Left lung (tissue), 10 donors: ENCODE results near the gene THAP5. TPM values are rescaled to one million over a fixed set of nuclear protein-coding genes. Genes with fewer than 3 reads are reported as not detected.
A peak's percentile ranks its signal among the peaks of the same experiment; 100 is the strongest.

Experiments used
- ATAC-seq: fragments of 200-7000 bp; cut with Tn5 transposase; one replicate; pipeline ENCODE4 v1.9.1; 2020; ENCODE audit warnings: moderate library complexity
- DNase-seq, 4 donors: peaks; one replicate each; pipeline ENCODE4 v3.0.0-alpha.2; 2013 to 2020
- H3K27ac ChIP-seq, 2 donors: fragments of 200-600 bp; sonication (generic) in 1 of 2; one replicate each; pipeline versions ENCODE4 v1.5.0 to v1.8.0; 2020 to 2021
- H3K27me3 ChIP-seq, 2 donors: fragments of 200-600 bp; sonication (generic) in 1 of 2; one replicate each; pipeline versions ENCODE4 v1.5.0 to v1.8.0; 2020 to 2021
- H3K36me3 ChIP-seq, 2 donors: fragments of 200-600 bp; sonication (generic) in 1 of 2; one replicate each; pipeline versions ENCODE4 v1.5.0 to v1.8.0; 2020 to 2021
- H3K4me1 ChIP-seq, 2 donors: fragments of 200-600 bp; one replicate each; pipeline ENCODE4 v1.8.0; 2021
- H3K4me3 ChIP-seq, 2 donors: fragments of 200-600 bp; sonication (generic) in 1 of 2; one replicate each; pipeline versions ENCODE4 v1.5.0 to v1.8.0; 2020 to 2021; ENCODE audit warnings: mild to moderate bottlenecking in 1 of 2
- H3K9me3 ChIP-seq, 2 donors: fragments of 200-600 bp; sonication (generic) in 1 of 2; one replicate each; pipeline versions ENCODE4 v1.5.0 to v1.8.0; 2020 to 2021
- CTCF ChIP-seq, 2 donors: fragments of 200-600 bp; sonication (generic) in 1 of 2; IDR thresholded peaks; one replicate each; pipeline versions ENCODE4 v1.5.0 to v1.8.0; 2021; ENCODE audit warnings: antibody characterized with exemption in 2 of 2
- intact Hi-C, 2 donors: fragments of 100-400 bp; cut with DNase I; formaldehyde crosslinking; loops; one replicate each; pipeline versions ENCODE4 v1.11.2 to v1.14.2; 2022
- polyA plus RNA-seq, 6 donors: library from polyadenylated mRNA; unstranded; fragments of 120-200 nt; gene quantifications; one replicate each; pipeline ENCODE4 v1.2.1, GENCODE V29; 2013; ENCODE audit not compliant: insufficient read length in 6 of 6
- total RNA-seq, 2 donors: library from RNA; stranded (reverse); fragmentation: NEBNext Ultra II Directional; extraction: Animal tissue kit (Norgen Biotek cat#: 25700); gene quantifications; one replicate each; pipeline ENCODE4 v1.2.1, GENCODE V29; 2021
- donor health status: DM: no; HTN: yes; CAD: no.
- donor health status: DM: no; HTN: no; CAD: no.

Gene THAP5
- total and polyA plus RNA-seq, 8 donors: 19.4 to 36.8 (median 33.3) TPM

GRCh38 chr7:108613147-108613948 is 43.8 kb upstream of the THAP5 start:
- Histone ChIP-seq H3K4me1 (no peaks in the 10 kb centered on the region), H3K36me3 (no peaks in the 10 kb centered on the region), H3K4me3 (no peak overlapping the region), H3K27me3 (no peaks in the 10 kb centered on the region), H3K9me3 (no peaks in the 10 kb centered on the region), H3K27ac (no peak overlapping the region)
- intact Hi-C loops: no loop called here
- ATAC-seq (peak; percentile 90), DNase-seq (peak in 1 of 4 donors; percentile 67)
- TF ChIP-seq CTCF (IDR thresholded peaks at IDR 0.05): peak; percentile 62 to 78

DNA sequence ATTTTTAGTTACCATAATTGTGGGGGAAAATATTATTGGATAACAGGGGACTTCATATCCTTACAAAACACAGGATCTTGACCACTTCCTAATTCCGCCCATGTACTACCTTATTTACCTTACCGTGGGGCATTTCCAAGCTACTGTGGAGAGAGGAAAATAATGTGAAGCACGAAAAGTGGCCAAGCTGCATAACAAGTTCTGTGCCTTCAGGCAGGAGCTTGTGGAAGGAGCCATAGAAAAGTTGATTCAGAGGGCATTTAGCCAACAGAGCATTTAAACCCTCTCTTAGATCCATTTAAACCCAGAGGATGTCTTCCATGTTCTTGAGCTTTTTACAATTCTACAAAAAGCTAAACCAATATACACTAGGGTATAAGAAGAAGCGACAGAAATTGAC is 41.8 kb upstream of the THAP5 start:
- Histone ChIP-seq H3K9me3 (no peaks in the 10 kb centered on the region), H3K27ac (no peak overlapping the region), H3K36me3 (no peaks in the 10 kb centered on the region), H3K4me3 (no peak overlapping the region), H3K4me1 (no peaks in the 10 kb centered on the region), H3K27me3 (no peaks in the 10 kb centered on the region)
- ATAC-seq (peak; percentile 68), DNase-seq (peak in 1 of 4 donors; percentile 52)
- intact Hi-C loops: no loop called here
- TF ChIP-seq CTCF (IDR thresholded peaks at IDR 0.05): no peak

DNA sequence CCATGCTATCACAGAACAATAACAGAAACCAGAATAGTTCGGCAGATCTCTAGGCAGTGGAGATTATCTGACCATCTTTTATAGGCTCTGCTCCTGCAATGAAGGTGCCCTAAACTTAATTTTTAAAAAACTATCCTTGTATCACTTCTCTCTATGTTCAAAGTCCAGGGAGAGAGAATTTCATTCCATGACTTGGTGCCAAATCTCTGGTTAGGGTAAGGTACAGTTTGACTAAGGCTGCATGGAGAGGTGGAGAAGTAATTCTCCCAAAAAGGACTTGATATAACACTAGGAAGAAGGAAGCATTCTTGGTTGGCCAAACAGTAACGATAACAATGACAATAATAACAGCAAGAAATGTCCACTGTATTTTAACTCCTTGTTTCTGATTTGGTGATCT is 40.1 kb upstream of the THAP5 start:
- Histone ChIP-seq H3K27ac (no peak overlapping the region), H3K27me3 (no peaks in the 10 kb centered on the region), H3K36me3 (no peaks in the 10 kb centered on the region), H3K9me3 (no peaks in the 10 kb centered on the region), H3K4me3 (no peak overlapping the region), H3K4me1 (no peaks in the 10 kb centered on the region)
- intact Hi-C loops: no loop called here
- TF ChIP-seq CTCF (IDR thresholded peaks at IDR 0.05): no peak
- no peak for ATAC-seq
- DNase-seq: no peak

- DNase-seq (no peak), ATAC-seq (no peak)
- peaks cover 0 to 4% of the 10 kb centered on the region in 2 donors for H3K27me3 ChIP-seq
- no peaks in the 10 kb centered on the region for H3K9me3 ChIP-seq
- no peaks in the 10 kb centered on the region for H3K36me3 ChIP-seq
- intact Hi-C loops: no loop called here
- H3K4me3 ChIP-seq: no peak overlapping the region
- no peak overlapping the region for H3K27ac ChIP-seq
- no peak for TF ChIP-seq CTCF (IDR thresholded peaks at IDR 0.05)
- no peaks in the 10 kb centered on the region for H3K4me1 ChIP-seq
These were observed 36.2 kb upstream of the THAP5 start for GRCh38 chr7:108605559-108606201.

- Histone ChIP-seq H3K9me3 (no peaks in the 10 kb centered on the region), H3K4me1 (no peaks in the 10 kb centered on the region), H3K36me3 (no peaks in the 10 kb centered on the region), H3K27ac (no peak overlapping the region), H3K4me3 (no peak overlapping the region), H3K27me3 (peaks cover 0 to 7% of the 10 kb centered on the region in 2 donors)
- no peak for TF ChIP-seq CTCF (IDR thresholded peaks at IDR 0.05)
- DNase-seq (no peak), ATAC-seq (no peak)
- intact Hi-C loops: no loop called here
These were observed 35.0 kb upstream of the THAP5 start for GRCh38 chr7:108604307-108605077.
